ENCODE measurements around the gene BCL7C. TPM values are rescaled to one million over a fixed set of nuclear protein-coding genes. Genes with fewer than 3 reads are reported as not detected.
"Not testable (repeated sequence)": the region's sequence is repeated elsewhere in the genome, so short reads cannot be mapped to it uniquely, and the experiment has no call there.

BCL7C gene
- total RNA-seq, 4 donors from 2014 or later, result 43.1 to 79.1 (median 63.0) TPM

GRCh38 chr16:30874244-30874820, 19.5 kb downstream of the BCL7C start:
- intact Hi-C loops (cut with DNase I; ENCODE audit: low total_unique reads), result no loop called here
- H3K4me3 ChIP-seq (ENCODE audit: low read depth, poor library complexity, severe bottlenecking), result peak overlapping the region; percentile 90
- no peak for DNase-seq (ENCODE audit: low spot score in 2 of 2)
- 27% methylated on average over 23 of the region's 23 CpGs for WGBS, 2 donors
- TF ChIP-seq POLR2A (IDR thresholded peaks at IDR 0.05) (no peak), CTCF (IDR thresholded peaks at IDR 0.05) (no peak)

- WGBS, 2 donors, result 84 to 91% methylated on average over 6 of the region's 6 CpGs
- TF ChIP-seq POLR2A (IDR thresholded peaks at IDR 0.05), result no peak
- TF ChIP-seq CTCF (IDR thresholded peaks at IDR 0.05), result no peak
- intact Hi-C loops (cut with DNase I; ENCODE audit: low total_unique reads), result no loop called here
- no peak for DNase-seq (ENCODE audit: low spot score in 2 of 2)
- no peak overlapping the region for H3K4me3 ChIP-seq (ENCODE audit: low read depth, poor library complexity, severe bottlenecking)
These were observed 23.0 kb downstream of the BCL7C start for GRCh38 chr16:30870904-30871303.

GRCh38 chr16:30867747-30868146, 26.1 kb downstream of the BCL7C start:
- TF ChIP-seq POLR2A (IDR thresholded peaks at IDR 0.05) (no peak), CTCF (IDR thresholded peaks at IDR 0.05) (no peak)
- intact Hi-C loops (cut with DNase I; ENCODE audit: low total_unique reads), result no loop called here
- 89 to 91% methylated on average over 5 of the region's 5 CpGs for WGBS, 2 donors
- no peak overlapping the region for H3K4me3 ChIP-seq (ENCODE audit: low read depth, poor library complexity, severe bottlenecking)
- no peak for DNase-seq (ENCODE audit: low spot score in 2 of 2)

- intact Hi-C loops (cut with DNase I; ENCODE audit: low total_unique reads), result no loop called here
- 74 to 75% methylated on average over 6 of the region's 6 CpGs for WGBS, 2 donors
- H3K4me3 ChIP-seq (ENCODE audit: low read depth, poor library complexity, severe bottlenecking), result no peak overlapping the region
- no peak for DNase-seq (ENCODE audit: low spot score in 2 of 2)
- TF ChIP-seq CTCF (IDR thresholded peaks at IDR 0.05), result no peak
- TF ChIP-seq POLR2A (IDR thresholded peaks at IDR 0.05), result no peak
These were observed 27.8 kb downstream of the BCL7C start for GRCh38 chr16:30866031-30866430.

- WGBS, 2 donors, result 92 to 93% methylated on average over 3 of the region's 3 CpGs
- H3K4me3 ChIP-seq (ENCODE audit: low read depth, poor library complexity, severe bottlenecking); DNase-seq (ENCODE audit: low spot score in 2 of 2); intact Hi-C loops (cut with DNase I; ENCODE audit: low total_unique reads): not testable (repeated sequence)
These were observed 30.7 kb downstream of the BCL7C start for GRCh38 chr16:30863178-30863577.

GRCh38 chr16:30860729-30861128, 33.1 kb downstream of the BCL7C start:
- intact Hi-C loops (cut with DNase I; ENCODE audit: low total_unique reads); H3K4me3 ChIP-seq (ENCODE audit: low read depth, poor library complexity, severe bottlenecking): not testable (repeated sequence)
- 88 to 89% methylated on average over 7 of the region's 7 CpGs for WGBS, 2 donors

GRCh38 chr16:30858829-30859423, 35.0 kb downstream of the BCL7C start:
- no peak for TF ChIP-seq POLR2A (IDR thresholded peaks at IDR 0.05)
- TF ChIP-seq CTCF (IDR thresholded peaks at IDR 0.05), result no peak
- no peak for DNase-seq (ENCODE audit: low spot score in 2 of 2)
- no peak overlapping the region for H3K4me3 ChIP-seq (ENCODE audit: low read depth, poor library complexity, severe bottlenecking)
- WGBS, 2 donors, result 68 to 71% methylated on average over 4 of the region's 4 CpGs
- intact Hi-C loops (cut with DNase I; ENCODE audit: low total_unique reads), result no loop called here

More at GRCh38 chr16:30860729-30861128, 33.1 kb downstream of the BCL7C start:
- not testable (repeated sequence) for DNase-seq (ENCODE audit: low spot score in 2 of 2)

All from lower leg skin (tissue), 4 donors.